Erythroblast (primary cell): ENCODE data around the gene IRX2.

ENCODE experiments used
- GATA1 ChIP-seq: IDR thresholded peaks from 2 replicates; pipeline ENCODE4 v1.6.1; 2011; ENCODE audit warnings: low read depth, mild to moderate bottlenecking, control low read depth, low read length, moderate library complexity
- POLR2A ChIP-seq: IDR thresholded peaks from 2 replicates; pipeline ENCODE4 v1.6.1; 2011; ENCODE audit warnings: mild to moderate bottlenecking, low read length

GRCh38 chr5:2800035-2800434, 48.6 kb upstream of the IRX2 start:
- TF ChIP-seq POLR2A: no peak
- TF ChIP-seq GATA1: no peak
